NCI-H2029 treated with DMSO at 0.1 percent for 48 hours (cell line): ENCODE measurements around the gene CCDC149.

Source experiments
- DNase-seq: peaks from one replicate; lab custom pipeline; 2025; lab: John Stamatoyannopoulos, UW

CCDC149 gene

DNA sequence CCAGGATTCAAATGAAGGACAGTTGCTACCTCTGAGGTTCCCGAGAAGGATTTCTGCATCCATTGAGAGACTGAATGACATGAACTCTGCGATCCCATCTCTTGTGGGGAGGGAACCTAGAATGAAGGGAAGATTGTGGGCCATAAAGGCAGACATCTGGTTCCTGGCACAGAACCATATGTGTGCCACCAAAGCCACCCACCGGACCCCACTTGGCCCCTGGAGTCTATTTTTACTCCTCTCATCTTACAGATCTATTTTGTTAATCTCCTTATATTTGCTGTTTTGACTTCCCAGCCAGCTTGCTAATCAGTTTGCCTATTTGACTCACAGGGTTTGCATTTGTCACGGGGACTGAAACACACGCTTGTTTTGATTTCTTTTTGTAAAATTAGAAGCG, 110.2 kb downstream of the CCDC149 start:
- DNase-seq: no peak

DNA sequence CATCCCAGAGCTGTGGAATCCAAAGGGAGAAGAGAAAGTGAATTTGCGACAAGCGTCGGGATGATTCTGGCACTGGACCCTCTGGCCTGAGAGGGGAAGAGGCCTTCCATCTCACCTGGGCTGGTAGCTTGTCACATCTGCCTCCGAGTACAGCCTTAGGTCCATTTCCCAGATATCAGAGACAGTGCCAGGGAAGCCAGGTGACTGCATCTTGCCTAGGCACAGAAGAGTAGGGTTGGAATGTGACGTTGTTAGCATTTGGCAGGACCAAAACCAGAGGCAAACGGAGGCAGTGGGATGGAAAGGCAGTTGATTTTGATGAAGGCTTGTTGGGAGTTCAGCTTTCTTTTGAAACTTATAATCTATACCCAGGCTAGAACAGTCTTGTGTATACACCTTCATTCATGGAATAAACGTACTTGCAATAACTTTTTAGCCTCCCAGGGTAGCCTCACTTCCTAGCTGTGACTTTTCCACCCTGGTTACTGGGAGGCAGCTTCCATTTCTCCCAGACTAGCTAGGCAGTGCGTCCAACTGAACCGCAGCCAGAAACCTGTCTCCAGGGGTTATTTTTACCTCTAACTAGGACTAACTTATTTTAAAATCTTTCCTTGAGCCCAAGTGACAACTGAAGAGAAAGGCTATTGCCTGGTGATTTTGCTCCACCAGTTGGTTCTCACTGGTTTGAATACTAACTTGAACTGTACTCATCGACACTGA, 111.5 kb downstream of the CCDC149 start:
- DNase-seq: no peak

DNA sequence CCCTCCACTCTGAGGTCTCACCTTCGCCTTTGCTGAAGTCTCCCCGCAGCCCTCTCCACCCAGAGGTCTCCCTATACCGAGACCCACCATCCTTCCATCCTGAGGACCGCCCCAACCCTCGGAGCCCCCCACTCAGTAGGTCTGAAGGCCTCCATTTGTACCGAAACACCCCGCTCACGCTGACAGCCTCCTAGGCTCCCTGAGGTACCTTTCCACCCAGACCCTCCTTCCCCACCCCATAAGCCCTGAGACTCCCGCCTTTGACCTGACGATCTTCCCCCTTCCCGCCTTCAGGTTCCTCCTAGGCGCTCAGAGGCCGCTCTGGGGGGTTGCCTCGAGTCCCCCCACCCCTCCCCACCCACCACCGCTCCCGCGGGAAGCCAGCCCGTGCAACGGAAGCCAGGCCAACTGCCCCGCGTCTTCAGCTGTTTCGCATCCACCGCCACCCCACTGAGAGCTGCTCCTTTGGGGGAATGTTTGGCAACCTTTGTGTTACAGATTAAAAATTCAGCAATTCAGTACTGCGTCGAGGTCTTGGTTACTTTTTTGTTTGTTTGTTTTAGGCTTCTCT, 112.4 kb downstream of the CCDC149 start:
- DNase-seq: no peak

DNA sequence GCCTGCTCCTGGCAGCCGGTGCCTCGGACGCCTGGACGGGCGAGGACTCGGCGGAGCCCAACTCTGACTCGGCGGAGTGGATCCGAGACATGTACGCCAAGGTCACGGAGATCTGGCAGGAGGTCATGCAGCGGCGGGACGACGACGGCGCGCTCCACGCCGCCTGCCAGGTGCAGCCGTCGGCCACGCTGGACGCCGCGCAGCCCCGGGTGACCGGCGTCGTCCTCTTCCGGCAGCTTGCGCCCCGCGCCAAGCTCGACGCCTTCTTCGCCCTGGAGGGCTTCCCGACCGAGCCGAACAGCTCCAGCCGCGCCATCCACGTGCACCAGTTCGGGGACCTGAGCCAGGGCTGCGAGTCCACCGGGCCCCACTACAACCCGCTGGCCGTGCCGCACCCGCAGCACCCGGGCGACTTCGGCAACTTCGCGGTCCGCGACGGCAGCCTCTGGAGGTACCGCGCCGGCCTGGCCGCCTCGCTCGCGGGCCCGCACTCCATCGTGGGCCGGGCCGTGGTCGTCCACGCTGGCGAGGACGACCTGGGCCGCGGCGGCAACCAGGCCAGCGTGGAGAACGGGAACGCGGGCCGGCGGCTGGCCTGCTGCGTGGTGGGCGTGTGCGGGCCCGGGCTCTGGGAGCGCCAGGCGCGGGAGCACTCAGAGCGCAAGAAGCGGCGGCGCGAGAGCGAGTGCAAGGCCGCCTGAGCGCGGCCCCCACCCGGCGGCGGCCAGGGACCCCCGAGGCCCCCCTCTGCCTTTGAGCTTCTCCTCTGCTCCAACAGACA, 113.1 kb downstream of the CCDC149 start:
- no peak for DNase-seq

DNA sequence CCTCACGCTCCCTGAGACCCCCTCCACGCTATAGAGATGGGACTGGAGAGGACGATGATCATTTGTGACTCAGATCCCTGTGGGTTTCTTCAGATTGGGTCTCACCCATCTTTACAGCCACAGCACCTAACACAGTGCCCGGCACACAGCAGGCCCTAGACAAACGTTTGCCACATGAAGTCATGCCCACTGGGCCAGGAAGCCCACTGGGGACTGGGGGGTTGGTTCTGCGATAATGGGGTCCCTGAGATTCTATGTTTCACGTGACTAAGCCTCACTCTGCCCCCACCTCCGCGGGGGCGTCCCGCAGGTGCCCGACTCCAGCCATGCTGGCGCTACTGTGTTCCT, 113.7 kb downstream of the CCDC149 start:
- DNase-seq: no peak

DNA sequence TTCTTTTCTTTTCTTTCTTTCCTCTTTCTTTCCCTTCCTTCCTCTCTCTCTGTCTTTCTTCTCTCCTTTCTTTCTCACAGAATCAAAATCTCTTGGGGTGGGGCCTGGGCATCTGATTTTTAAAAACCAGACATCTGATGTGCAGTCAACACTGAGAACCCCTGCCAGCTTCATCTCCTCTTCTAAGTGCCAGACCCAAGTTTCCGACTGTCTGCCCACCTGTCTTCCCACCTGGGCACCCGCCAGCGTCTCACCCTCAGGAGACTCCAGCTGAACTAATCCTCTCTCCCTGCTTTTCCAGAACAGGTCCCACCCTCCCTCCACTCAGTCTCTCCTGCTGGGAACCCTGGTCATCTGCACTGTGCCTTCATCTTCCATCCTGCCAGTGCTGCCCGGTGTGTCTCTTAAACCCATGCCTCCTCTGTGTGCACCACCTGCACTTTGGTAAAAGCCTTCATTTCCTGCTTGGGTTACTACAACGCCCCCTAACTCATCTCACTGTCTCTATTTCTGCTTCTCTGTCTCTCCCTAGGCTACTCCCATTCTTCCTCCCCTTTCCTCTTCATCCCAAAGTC, 114.7 kb downstream of the CCDC149 start:
- DNase-seq: no peak

DNA sequence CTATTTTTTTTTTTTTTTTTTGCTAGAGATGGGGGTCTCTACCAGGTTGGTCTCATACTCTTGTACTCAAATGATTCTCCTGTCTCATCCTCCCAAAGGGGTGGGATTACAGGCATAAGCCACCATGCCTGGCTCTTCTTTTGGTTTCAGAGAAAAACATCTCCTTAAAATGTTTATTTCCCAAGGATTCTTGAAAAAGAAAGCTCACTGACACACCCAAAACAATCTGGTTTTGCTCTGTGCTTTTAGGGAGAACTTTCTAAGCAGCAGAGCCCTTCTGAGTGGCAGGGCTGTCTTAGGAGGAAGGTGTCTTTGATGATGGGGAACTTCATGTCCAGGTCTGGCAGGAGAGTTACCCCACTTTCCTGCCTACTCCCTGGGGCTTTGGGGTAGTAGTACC, 116.2 kb downstream of the CCDC149 start:
- DNase-seq: no peak

DNA sequence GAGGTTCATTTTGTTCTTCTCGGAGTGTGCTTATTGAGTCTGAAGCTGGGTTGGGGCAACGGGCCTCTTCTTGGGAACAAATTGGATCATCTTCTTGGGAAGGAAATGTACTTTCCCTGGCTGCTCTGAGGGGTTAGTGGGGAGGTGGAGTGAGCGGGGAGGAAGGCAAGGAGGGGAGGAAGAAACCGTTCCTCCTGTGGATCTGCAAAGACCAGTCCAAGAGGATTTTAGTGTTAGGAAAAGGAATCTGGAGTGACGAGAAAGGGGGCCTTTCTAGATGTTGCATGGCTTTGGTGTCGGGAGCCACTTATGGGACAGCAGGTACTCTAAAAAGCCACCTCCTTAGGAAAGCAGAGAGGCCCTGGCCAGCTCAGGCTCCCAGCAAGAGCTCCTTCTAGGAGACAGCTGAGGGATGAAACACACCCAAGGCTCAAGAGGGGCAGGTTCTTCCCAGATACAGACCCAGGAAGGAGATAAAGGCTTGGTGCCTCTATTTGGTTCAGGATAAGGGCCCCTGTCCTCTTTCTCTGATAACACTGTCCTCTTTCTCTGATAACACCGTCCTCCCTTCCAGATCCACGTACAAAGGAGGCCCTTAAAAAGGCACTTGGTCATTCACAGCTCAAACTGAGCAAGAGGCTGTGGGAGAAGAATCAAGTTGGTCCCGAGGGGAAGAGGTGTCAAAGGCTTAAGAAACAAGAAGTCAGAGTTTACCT, 117.0 kb downstream of the CCDC149 start:
- DNase-seq: no peak

DNA sequence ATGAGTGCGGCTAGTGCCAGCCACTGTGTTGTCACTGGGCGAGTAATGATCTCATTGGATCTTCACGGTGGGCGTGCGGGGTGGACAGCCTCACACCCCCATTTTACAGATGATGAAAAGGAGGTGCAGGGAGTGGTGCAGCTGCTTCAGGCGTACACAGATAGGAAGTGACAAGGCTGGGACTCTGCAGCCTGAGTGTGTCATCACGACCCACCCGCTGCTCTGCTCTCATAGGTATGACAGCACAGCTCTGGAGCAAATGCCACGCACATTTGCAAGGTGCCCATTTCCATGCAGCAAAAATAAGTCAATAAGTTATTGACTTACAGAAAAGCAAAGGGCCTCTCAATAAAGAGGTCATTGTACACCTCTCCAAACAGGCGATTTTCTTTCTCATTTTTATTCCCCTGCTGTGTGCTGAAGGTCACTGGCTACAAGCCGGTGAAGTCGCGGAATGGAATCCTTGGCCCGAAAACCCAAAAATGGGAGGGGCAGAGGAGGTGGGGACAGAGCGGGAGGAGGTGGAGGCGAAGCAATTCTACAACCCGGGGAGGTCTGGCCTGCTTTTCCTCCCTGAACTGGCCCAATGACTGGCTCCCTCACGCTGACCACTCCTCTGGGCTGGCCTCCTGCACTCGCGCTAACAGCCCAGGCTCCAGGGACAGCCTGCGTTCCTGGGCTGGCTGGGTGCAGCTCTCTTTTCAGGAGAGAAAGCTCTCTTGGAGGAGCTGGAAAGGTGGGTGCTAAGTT, 117.8 kb downstream of the CCDC149 start, which contains the start of gene SOD3:
TSS of gene SOD3 (plus strand) at position 658 of the 750 bp plus-strand sequence. CDS start 3,949 bp downstream, outside the sequence.
- DNase-seq: no peak

DNA sequence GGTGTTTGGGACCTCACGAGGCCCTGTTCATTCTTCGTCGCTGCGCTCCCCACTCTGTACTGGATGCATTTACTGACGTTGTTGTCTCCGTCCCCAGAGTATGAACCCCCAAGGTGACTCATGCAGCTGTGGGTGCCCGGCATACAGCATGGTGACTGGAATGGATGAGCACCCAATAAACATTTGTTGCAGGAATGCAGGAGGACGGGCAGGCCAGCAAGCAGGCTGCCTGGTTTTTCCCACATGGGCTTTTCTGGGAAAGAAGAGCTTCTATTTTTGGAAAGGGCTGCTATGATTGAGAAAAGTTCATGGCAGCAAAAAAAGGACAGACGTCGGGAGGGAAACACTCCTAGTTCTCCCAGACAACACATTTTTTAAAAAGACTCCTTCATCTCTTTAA, 118.4 kb downstream of the CCDC149 start:
- DNase-seq: no peak

DNA sequence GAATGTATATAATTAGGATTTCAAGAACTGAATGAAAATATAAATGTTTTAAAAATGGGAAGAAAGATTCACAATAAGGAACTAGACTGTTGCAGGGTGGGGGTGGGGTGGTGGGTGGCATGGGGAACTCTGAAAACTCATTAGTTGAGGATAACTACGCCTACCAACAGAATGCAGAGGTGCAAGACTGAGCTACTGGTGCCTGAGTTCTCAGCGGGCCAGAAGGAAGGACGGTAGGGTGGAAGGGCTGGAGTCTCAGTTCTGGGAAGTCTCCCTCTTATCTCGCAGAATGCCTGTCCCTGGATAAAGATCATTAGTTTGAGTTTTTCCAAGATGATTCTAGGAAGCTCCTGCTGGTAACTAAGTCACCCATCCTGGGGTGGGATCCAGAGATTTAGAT, 118.8 kb downstream of the CCDC149 start:
- DNase-seq: no peak

DNA sequence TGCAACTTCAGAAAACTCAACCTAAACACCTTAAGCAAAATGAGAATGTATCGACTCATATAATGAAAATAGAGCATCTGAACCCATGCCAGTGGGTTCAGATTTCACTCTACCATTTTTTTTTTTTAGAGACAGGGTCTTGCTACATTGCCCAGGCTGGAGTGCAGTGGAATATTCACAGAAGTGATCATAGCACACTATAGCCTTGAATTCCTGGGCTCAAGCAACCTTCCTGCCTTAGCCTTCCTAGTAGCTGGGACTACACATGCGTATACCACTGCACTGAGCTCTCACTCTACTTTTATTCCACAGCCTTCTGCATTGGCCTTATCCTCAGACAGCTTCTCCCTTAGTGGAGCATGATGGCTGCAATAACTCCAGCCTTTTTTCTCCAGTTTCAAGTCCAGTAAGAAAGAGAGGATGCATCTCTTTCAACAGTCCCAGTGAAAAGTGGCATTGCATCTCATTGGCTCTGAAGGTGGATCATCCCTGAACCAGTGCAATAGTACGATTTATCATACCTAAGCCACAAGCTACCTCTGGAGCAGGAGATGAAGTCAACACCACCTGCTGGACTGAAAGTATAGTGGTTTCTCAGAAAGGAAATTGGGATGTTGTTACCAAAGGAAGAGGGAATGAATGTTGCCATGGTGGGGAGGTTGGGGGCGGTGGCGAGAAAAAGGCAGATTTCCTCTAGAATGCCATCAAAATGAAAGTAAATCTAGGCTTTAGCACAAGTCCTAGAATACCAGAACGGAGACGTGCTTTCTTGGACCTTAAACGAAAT, 119.4 kb downstream of the CCDC149 start:
- DNase-seq: no peak

DNA sequence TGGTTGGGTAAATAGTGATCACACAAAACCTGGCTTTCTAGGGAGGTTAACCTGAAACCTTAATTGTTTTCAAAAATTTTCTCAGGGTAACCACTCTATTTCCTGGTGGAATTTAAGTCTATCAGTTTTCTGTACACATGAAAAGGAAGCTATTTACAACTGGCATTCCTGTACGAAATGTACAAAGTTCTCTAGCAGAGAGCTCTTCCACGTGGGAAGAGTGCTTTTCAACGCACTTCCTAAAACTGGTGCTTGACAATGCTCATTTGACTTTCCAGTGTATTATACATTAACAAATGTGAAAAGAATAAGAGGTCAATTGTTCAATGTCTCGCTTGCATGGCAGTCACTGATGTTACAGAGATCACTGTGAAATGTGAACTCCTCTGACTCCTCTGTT, 120.3 kb downstream of the CCDC149 start:
- no peak for DNase-seq

DNA sequence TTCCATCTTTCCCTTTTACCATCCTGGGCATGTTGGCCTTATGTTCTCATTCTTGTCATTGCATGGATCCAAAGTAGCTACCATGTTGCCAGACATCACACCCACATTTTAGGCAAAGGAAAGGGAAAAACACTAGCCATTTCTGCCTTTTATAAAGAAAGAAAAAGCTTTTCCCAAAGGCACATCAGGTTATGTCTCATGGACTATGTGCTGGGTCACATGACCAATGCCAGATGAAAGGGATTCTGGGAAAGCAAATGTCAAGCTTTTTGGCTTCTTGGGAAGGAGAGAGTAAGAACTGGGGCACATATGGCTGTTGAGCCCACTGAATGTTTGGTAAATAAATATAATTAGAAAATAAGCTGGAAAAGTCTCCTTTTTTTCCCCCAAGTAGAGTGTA, 121.8 kb downstream of the CCDC149 start:
- no peak for DNase-seq

DNA sequence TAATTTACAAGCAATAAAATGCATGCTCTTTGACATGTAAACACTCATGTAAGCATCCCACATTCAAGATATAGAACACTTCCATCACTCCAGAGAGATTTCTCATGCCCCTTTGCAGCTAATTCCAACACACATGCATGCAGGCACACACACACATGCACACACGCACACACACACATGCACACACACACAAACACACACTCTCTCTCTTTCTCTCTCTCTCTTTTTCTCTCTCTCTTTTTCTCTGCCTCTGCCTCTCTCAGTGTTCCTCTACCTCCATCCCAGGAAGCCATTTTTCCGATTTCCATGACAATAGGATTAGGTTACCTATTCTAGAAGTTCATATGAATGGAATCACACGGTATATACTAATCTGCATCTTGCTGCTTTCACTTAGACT, 129.3 kb downstream of the CCDC149 start:
- no peak for DNase-seq

DNA sequence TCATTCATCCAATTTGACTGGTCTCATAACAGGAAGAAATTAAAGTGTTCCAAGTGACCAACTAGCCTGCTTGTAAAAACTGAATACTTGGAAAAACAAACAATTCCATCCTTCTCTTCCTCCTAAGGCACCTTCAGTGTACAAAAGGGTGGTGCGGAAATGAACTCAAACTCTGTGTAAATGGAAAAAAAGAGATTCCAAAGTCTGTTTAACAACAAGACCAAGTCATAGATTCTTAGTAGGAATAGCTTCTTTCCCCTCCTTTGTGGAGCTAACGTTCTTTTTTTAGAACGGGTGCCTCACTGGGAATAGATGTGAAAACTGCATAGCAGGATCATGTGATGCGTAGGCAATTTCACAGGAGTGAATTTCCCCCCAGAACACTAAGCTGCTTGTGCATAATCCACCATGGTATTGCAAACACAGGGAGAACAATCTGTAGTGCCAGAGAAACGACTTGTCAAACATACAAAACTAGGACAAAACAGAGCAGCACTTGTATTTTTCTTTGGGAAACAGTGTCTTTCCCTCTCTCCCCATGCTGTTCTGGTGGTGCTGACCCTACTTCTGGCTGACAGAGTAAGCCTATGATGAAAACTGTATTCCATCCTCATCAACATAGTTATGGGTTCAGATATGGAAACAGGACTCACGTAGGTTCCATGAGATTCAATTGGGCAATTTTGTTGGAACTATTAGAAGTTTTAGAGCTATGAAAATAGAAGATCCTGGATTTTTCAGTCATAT, 130.7 kb downstream of the CCDC149 start:
- DNase-seq: no peak

DNA sequence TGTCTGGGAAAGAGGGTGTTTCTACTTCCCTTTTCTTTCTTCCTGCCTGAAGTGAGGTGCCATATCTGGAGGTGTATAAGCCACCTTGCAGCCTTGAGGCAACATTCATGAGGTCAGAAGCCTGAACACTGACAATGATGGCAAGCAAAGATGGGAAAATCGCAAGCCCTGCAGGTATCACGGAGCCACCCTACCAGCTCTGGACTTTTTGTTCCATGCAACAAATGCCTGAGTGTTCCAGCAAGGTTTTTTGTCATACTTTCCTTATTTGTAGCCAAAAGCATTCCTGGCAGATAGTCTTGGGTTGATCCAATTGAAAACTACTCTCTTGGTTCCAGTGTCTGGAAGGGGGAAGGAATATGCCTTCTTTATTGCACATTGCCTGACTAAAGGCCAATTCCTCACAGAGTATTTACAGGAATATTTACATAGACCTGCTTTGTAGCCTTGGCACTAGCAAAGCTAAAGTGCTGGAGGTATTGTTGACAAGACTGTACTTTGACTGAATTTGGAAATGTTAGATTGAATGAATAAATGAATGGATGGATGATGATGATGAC, 131.8 kb downstream of the CCDC149 start:
- no peak for DNase-seq

DNA sequence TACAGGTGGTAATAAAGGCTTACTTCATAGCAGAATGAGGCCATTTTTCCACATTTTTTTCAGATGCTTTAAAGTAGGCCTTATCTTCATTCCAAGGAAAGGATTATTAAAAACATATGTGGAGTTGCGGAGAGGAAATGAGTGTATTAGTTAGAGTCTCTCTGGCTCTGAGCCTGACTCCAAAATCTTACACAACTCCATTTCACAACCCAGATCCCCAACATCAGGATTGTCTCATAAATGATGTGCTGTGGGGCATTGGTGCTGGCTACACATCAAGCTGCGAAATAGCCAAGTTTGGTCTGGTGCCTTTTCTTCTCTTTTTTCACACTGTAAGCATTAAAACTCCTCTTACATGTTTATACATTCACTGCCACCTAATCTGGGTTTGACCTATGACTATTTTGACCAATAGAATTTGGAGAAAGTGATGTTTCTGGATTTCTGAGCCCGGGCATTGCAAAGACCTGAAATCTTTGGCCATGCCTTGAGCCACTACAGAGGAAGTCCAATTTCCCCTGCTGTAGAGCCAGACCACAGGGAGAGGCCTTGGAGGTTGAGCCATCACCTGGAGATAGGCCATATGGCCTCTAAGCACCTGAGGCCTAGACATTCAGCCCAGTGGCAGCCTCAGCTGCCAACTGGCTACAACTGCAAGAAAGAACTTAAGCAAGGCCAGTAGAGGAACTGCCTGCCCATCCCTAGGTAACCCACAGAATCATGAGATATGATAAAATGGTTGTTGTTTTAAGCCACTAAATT, 134.2 kb downstream of the CCDC149 start:
- DNase-seq: no peak
